ENCODE data around the gene TELO2. TPM values are rescaled to one million over a fixed set of nuclear protein-coding genes. Genes with fewer than 3 reads are reported as not detected.

TELO2 gene
- total RNA-seq, 1 experiment from 2014 or later = 48.7 TPM

Other genes starting within 250 kb of the TELO2 start
- gene TPSD1, start 237.3 kb upstream of the TELO2 start, total RNA-seq (2014; rRNA removed; shearing (Covaris generic); ENCODE audit: low replicate concordance) = not detected in 2 replicates
- gene UBE2I, start 183.7 kb upstream of the TELO2 start, total RNA-seq (2014; rRNA removed; shearing (Covaris generic); ENCODE audit: low replicate concordance) = 154 and 228 TPM in 2 replicates
- 1.1 TPM in 1 of 2 replicates, not detected in the other for gene BAIAP3, start 159.7 kb upstream of the TELO2 start, total RNA-seq (2014; rRNA removed; shearing (Covaris generic); ENCODE audit: low replicate concordance)
- 138 and 174 TPM in 2 replicates for gene TSR3, start 141.5 kb upstream of the TELO2 start, total RNA-seq (2014; rRNA removed; shearing (Covaris generic); ENCODE audit: low replicate concordance)
- gene GNPTG, start 141.4 kb upstream of the TELO2 start, total RNA-seq (2014; rRNA removed; shearing (Covaris generic); ENCODE audit: low replicate concordance) = 40.9 and 52.2 TPM in 2 replicates
- gene UNKL, start 78.7 kb upstream of the TELO2 start, total RNA-seq (2014; rRNA removed; shearing (Covaris generic); ENCODE audit: low replicate concordance) = 10.5 and 16.2 TPM in 2 replicates
- gene UQCC4, start 72.6 kb upstream of the TELO2 start, total RNA-seq (2014; rRNA removed; shearing (Covaris generic); ENCODE audit: low replicate concordance) = 28.1 and 52.9 TPM in 2 replicates
- gene PERCC1, start 62.3 kb upstream of the TELO2 start, total RNA-seq (2014; rRNA removed; shearing (Covaris generic); ENCODE audit: low replicate concordance) = not detected in 2 replicates
- gene CCDC154, start 48.8 kb upstream of the TELO2 start, total RNA-seq (2014; rRNA removed; shearing (Covaris generic); ENCODE audit: low replicate concordance) = 2.9 and 5.6 TPM in 2 replicates
- gene CLCN7, start 18.3 kb upstream of the TELO2 start, total RNA-seq (2014; rRNA removed; shearing (Covaris generic); ENCODE audit: low replicate concordance) = 32.7 and 115 TPM in 2 replicates
- gene PTX4, start 4.4 kb upstream of the TELO2 start, total RNA-seq (2014; rRNA removed; shearing (Covaris generic); ENCODE audit: low replicate concordance) = not detected in 2 replicates
- 1.7 TPM in 1 of 2 replicates, not detected in the other for gene TMEM204, start 40.3 kb downstream of the TELO2 start, total RNA-seq (2014; rRNA removed; shearing (Covaris generic); ENCODE audit: low replicate concordance)
- gene IFT140, start 118.7 kb downstream of the TELO2 start, total RNA-seq (2014; rRNA removed; shearing (Covaris generic); ENCODE audit: low replicate concordance) = 25.7 and 27.8 TPM in 2 replicates
- 3.7 and 3.8 TPM in 2 replicates for gene CRAMP1, start 119.0 kb downstream of the TELO2 start, total RNA-seq (2014; rRNA removed; shearing (Covaris generic); ENCODE audit: low replicate concordance)
- gene JPT2, start 184.9 kb downstream of the TELO2 start, total RNA-seq (2014; rRNA removed; shearing (Covaris generic); ENCODE audit: low replicate concordance) = 94.3 and 129 TPM in 2 replicates
- 13.4 and 31.1 TPM in 2 replicates for gene MAPK8IP3, start 212.8 kb downstream of the TELO2 start, total RNA-seq (2014; rRNA removed; shearing (Covaris generic); ENCODE audit: low replicate concordance)